VCaP (cell line): ENCODE measurements around the gene SKP1.
"Not testable (repeated sequence)": the region's sequence is repeated elsewhere in the genome, so short reads cannot be mapped to it uniquely, and the experiment has no call there.

Experiments
- H3K27ac ChIP-seq: fragments of 450-650 bp; 2 replicates; pipeline ENCODE4 v1.5.1; 2017
- CTCF ChIP-seq: fragments of 450-650 bp; conservative IDR thresholded peaks from 2 replicates; pipeline ENCODE4 v1.5.1; 2017; ENCODE audit warnings: mild to moderate bottlenecking, moderate library complexity

SKP1 gene

GRCh38 chr5:134176511-134177368 lies at the start of gene SKP1:
SKP1 (minus strand) TSS chr5:134176950; CDS start chr5:134174022, 2,928 bp downstream.
- no peak for TF ChIP-seq CTCF
- H3K27ac ChIP-seq, result peak within 1 kb of the TSS; percentile 99

- H3K27ac ChIP-seq, result peak within 1 kb of the TSS; percentile 99
- no peak for TF ChIP-seq CTCF
Observed at GRCh38 chr5:134225780-134226440, 49.2 kb upstream of the SKP1 start, which contains the start of gene PPP2CA. PPP2CA (minus strand) TSS chr5:134226073; CDS start chr5:134225861, 212 bp downstream.

GRCh38 chr5:134224888-134225779 lies 48.4 kb upstream of the SKP1 start:
- TF ChIP-seq CTCF, result 0 out of 2 replicates have a peak, but pooled peaks have one; percentile 15
- peak overlapping the region; percentile 99 for H3K27ac ChIP-seq

- peak overlapping the region; percentile 99; the same call in 1 of the 2 replicates for H3K27ac ChIP-seq
- TF ChIP-seq CTCF, result no peak
Observed at GRCh38 chr5:134223406-134224248, 46.9 kb upstream of the SKP1 start.

GRCh38 chr5:134221690-134222089 lies 44.9 kb upstream of the SKP1 start:
- peak overlapping the region; percentile 43; the same call in 1 of the 2 replicates for H3K27ac ChIP-seq

GRCh38 chr5:134215757-134216156 lies 39.0 kb upstream of the SKP1 start:
- no peak for TF ChIP-seq CTCF
- no peak overlapping the region for H3K27ac ChIP-seq

- H3K27ac ChIP-seq, result not testable (repeated sequence)
Observed at GRCh38 chr5:134211263-134212031, 34.7 kb upstream of the SKP1 start.
